Activated CD4-positive, CD25-positive, alpha-beta regulatory T cell treated with anti-CD3 and anti-CD28 coated beads, Interleukin-2, amount 50 U/mL, for 16 hours (primary cell): Measurements from ENCODE around the gene ZMIZ1.

ENCODE experiments used
- DNase-seq: peaks from one replicate; pipeline ENCODE4 v3.0.0-alpha.2; 2020; ENCODE audit warnings: low read depth, low spot score

Gene ZMIZ1

DNA sequence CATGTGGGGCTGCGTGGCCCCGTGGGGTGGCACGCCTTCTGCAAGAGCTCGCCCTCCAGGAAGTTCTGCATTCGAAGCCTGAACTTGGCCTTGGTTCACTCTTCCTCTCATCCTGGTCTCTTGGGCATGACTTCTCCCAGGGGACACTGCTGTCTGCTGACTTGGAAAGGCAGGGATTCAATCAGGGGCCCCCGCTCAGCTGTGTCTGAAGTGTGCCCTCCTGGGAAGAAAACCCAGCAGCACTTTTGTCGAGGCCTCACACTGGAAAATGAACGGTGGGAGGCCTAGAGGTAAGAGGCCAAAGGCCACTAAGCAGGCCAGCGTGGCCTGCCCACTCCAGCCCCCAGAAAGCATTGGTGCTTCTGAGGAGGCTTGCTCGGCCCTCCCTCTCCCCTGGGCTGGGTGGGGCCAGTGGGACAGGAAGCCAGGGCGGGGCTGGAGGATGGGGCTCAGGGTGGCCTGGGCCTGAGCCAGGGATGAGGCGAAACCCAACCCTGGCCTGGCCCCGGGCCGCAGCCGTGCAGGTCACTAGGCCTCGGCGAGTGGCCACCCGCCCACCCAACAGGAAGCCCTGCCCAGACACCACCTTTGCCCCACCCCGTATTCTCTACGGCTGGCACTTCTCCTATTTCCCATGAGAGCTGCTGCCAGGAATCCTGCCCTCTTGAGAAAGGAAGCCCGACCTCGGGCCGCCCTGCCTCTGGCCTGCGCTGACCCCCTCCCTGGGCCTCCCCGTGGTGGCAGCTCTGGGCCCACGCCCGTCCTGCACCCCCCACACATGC lies 81.1 kb downstream of the ZMIZ1 start:
- DNase-seq = no peak

DNA sequence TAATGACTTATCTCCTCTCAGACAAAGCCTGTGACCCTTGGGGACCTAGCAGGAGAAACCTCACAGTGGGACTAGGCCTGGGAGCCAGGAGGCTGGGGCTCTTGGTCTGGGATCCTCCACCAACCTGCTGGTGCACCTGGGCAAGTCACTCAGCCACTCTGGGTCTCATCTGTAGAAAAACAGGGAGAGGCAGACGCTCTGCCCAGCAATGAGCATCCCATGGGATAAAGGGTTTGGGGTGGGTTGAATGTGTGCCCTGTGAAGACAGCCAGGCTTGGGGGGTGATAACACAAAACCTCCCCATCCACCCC lies 81.6 kb downstream of the ZMIZ1 start:
- DNase-seq = no peak

DNA sequence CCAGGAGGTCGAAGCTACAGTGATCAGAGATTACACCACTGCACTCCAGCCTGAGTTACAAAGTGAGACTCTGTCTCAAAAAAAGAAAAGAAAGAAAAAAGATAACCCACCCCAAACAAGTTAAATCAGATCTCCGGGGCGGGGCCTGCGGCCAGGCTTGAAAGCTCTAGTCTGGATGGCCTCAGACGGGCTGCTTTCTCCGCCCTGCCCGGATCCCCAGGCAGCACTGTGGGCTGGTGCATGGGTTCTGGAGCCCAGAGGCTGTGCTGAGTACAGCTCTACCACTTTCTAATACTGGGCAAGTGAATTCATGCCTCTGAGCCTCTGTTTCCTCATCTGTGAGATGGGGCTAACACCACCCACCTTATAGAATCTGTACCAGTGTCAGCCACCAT lies 83.7 kb downstream of the ZMIZ1 start:
- DNase-seq = no peak

DNA sequence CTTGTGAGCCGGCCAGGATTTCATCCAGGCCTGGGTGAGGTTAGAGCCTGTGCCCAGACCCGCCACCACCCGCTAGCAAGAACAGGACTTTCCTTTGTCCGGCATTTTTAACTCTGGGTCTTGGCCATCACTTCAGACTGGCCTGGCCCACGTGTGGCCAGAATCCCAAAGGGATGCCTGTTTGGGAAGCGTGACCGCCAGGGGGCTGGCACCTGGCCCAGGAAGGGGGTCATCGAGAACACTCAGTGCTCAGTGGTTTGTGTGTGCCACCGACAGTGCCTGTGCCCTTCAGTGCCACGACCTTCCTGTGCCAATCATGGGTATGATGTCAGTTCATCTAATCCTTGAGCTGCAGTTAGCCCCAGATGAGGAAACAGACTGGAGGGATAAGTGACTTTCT lies 85.0 kb downstream of the ZMIZ1 start:
- no peak for DNase-seq

DNA sequence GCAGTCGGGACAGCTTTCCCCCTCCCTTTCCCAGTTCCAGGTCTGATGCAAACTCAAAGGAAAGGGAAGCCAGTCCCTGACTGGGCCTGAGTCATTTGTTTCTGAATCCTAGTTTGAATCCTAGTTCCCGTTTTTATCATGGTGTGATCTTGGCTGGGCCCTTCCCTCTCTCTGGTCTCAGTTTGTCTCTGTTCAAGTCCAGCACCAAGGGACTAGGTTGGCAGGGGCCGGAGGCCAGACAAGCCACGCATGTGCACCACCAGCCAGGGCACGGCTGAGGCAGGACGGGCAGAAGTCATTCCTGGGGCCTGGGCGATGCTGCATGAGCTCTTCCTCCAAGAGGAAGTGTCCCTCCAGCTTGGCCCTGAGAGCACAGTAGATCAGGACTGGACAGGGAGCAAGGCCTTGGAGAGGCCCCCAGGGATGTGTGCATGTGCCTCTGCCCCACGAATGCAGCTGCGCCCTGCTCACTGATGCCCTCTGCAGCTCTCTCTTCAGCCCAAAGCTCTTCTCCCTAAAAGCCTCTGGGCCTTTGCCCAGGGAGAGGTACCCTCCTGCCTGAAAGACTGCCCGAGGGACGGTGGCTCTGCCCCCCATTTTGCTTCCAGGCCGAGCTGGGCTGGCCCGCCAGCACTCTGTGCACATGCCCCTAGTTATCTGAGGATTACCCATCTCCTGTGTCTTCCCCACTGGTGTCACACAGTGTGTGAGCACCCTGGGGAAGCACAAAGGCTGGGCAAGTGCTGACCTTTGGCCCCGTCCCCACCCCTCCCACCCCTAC lies 86.7 kb downstream of the ZMIZ1 start:
- no peak for DNase-seq

DNA sequence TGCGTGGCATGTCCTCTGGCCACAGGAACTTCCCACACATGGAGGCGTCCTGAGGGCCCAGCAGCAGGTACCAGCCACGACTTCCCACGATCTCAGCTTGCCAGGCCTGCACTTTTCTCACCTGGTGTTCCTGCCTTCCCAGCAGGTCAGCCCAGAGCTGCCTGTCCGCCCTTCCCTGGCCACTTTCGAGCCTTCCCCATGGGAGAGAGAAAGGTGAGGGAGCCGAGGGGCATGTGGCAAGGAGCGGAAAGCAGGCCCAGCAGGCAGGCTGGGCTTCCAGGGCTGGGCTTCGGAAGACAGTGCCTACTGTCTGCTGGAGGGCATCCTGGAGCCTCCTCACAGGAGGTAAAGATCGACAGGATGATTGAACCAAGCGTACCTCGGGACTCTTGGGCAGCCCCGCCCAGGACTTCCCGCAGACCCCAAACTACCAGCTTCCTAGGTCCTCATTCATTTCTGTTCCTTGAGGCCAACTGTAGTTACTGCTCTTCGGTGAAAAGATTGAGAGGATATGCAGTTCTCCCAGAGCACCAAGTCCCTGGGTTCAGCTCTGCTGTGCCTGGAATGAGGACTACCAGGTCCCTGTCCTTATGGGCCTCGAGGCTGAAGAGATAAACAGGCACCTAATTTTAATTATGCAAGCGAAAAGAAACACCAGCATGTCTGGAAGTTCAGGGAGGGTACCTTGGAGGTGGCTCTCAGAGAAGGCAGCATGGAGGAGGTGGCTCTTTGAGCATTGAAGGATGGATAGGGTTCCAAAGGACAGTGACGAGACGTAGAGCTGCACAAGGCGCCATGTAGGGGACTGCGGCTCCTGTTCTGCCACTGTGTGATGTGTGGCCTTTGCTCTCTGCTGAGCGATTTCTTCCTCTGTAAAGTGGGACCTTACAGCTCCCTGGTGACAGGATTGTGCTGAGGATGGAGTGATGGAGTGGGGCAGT lies 87.8 kb downstream of the ZMIZ1 start:
- no peak for DNase-seq

DNA sequence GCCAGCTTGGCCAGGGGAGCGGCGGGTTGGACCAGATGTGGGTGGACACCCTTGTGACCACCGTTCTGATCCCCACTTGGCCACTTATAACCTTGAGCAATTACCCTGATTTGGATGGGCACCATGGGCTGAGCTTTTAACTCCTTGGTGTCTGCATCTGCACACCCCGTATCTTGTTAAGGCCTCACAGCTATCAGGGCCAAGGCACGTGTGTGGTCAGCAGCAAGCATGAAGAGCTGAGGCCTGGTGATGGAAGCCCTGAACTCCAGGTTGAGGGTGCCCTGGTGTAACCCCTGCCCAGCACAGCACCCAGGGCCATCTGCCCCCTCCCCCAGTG lies 89.2 kb downstream of the ZMIZ1 start:
- DNase-seq = no peak

DNA sequence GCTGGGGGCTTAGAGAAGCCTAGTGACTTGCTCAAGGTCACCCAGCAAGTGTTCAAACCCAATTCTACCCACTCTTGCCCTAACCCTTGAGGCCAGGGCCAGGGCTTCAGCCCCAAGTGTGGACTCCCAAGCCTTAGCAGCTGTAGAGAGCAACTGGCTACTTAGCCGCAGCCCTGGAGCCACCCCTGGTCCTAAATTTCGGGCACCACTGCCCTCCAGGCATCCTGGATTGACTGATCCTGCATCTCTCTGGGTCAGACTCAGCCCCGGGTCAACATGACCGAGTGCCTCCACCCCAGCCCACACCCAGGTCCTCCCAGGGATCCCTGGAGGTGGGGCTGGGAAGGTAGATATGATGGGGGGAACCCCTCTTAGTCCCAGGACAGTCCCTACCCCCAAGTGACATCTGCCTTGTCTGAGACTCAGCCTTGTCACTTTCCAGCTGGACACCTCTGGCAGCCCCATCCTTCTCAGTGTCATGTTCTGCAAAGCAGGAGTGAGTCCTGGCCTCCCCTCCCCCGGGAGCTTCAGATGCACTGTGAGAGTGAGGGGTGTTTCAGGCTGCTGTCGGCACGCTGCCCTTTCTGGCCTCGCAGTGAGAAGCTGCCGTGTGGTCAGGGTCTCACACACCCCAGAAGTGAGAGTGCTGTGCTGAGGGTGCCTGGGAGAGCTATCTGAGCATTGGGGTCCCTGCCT lies 89.8 kb downstream of the ZMIZ1 start:
- no peak for DNase-seq

DNA sequence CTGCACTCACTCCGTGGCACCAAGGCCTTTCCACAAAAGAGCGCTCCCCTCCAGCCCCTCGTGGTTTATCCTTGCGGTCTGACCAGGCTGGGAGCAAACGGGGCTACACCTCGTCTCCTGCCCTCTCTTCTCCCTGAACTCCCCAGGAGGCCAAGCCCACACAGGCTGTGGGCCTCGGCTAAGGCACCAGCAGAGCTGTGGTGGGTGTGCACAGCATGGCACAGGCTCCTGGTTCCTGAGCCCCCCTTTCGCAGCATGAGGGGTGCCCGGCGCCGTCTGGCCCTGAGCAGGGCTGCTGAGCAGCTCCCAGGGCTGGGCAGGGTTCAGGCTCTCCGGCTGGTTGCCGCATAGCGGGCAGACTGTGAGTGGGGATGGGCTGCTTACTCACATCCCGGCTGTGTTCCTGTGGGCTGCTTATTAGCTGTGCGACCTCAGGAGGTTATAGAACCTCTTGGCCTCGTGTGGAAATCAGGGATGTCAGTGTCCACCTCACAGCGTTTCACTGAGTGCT lies 90.4 kb downstream of the ZMIZ1 start:
- no peak for DNase-seq

DNA sequence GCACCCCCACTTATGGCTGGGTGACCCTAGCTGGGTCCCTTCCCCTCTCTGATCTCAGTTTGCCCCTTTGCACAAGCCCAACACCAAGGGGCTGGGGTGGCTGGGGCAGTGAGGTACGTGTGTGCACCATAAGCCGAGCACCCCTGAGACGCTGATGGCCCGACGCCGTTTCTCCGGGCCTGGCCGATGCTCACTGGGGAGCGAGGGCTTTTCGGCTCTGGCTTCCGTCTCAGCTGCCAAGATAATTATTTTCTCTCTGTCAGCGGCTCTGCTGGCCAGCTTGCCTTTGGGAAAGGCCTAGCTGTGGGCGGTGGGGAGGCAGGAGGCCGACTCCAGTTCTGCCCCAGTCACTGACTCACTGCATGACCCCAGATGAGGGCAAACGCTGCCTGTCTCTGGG lies 91.0 kb downstream of the ZMIZ1 start:
- no peak for DNase-seq

DNA sequence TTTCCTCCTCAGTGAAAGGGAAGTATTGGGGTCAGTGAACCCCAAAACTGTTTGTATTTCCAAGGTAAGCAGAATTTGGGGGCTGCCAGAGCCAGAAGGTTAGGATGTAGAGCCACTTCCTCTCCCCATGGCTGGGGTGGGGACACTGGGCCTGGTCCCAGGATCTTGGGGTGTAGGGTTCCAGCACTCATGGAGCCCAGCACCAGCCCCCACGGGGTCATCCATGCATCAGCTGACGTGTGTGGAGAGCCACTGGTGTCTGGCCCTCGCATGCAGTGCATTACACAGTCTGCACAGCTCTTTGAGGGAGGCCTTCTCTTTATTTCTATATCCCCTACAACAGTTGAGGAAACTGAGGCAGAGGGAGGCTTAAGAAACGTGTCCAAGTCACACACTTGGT lies 91.4 kb downstream of the ZMIZ1 start:
- DNase-seq = no peak

DNA sequence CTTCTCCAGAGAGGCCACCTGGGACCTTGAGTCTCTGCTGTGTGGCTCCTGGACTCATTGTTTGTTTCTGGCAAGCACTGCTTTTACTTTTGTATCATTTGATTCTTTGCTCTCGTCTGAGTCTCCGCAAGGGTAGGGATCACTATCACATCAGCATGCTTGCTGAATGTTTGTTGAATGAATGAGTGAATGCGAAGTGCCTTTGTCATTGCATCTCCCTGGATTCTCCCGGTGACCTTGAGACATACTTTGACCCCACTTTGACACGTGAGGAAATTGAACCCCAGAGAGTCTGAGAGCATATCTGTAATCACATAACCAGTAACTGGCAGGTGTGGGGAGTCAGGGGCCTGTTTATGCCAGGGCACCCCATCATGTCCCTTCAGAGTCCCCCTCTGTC lies 92.8 kb downstream of the ZMIZ1 start:
- no peak for DNase-seq

DNA sequence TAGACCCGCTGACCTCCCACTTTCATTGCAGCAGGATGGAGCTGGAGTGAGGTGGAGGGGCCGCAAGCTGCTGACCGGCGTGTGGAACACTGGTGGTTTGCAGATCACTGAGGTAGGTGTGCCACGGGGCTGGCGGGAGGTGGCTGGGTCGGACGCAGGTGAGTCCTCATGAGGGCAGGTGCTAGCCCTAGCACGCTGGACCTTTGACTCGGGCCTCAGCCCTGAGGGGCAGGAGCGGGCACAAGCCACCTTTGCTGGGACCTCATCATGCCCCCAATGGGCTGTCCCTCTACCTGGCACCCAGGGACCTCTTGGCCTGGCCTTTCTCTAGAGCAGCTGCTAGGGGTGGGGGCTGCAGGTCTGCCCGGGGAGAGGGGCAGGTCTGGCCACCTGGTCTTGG lies 93.3 kb downstream of the ZMIZ1 start:
- no peak for DNase-seq

DNA sequence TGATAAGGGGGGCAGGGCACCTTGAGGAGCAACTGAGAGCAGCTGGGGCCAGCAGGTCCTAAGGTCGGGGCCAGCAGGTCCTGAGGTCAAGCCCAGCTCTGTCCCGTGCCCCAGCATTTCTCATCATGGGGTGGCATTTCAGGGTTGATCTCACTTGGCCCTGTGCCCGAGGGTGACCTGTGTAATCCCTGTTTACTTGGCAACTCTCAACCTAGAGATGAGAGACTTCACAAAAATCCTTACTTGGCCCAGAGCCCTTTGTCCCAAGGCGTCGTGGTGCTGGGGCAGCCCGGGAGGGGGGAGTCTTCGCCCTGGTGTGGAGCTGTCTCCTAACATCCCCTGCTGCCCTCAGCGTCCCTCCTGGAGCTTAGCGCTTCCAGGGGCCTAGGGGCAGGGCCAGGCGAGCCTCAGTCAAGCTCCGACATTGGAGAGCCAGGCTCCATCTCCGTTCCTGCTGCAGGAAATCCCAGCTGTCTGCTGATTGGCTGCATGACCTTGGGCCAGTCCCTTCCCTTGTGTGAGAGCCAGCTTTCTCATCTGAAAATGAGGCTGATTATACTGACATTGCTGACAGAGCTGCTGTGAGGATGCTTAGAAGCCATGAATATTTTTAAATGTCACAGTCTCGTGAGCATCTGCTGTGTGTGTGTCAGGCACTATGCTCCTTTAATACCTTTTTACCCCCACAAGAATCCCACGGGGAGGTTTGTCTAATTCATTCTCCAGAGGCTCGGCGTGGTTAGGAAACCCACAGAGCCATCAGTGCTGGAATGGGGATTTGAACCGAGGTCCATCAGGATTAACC lies 94.3 kb downstream of the ZMIZ1 start:
- no peak for DNase-seq

DNA sequence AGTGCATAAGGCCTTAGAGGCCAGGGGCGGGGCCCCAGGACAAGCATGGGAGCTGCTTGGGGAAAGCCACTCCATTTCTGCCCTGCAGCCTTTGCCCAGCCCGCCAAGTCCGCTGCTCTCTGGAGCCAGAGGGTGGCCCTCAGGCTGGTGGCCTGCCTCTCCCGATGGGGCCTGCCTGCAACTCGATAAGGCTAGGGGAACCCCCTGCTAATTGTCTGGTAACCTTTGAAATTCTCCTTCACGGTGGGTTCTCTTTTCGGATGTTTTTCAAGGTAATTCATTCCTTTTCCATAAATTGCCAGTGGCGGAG lies 94.9 kb downstream of the ZMIZ1 start:
- DNase-seq = no peak

DNA sequence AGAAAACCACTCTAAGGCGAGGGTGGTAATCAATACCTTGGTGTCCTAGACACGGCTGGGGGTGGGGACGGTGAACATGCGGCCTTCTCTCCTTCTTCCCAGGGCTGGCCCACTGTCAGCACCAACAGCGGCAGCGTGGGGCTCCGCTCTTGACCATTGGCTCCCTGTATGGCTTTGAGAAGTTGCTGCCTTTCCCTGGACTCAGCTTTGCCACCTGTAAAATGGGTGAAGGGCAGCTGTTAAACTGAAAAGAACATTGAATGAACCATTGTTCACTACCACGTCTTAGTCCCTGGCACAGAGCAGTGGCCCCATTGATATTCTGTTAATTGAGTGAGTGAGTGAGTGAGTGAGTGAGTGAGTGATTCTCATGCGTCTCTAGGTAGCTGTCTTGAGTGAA lies 95.3 kb downstream of the ZMIZ1 start:
- DNase-seq = no peak

DNA sequence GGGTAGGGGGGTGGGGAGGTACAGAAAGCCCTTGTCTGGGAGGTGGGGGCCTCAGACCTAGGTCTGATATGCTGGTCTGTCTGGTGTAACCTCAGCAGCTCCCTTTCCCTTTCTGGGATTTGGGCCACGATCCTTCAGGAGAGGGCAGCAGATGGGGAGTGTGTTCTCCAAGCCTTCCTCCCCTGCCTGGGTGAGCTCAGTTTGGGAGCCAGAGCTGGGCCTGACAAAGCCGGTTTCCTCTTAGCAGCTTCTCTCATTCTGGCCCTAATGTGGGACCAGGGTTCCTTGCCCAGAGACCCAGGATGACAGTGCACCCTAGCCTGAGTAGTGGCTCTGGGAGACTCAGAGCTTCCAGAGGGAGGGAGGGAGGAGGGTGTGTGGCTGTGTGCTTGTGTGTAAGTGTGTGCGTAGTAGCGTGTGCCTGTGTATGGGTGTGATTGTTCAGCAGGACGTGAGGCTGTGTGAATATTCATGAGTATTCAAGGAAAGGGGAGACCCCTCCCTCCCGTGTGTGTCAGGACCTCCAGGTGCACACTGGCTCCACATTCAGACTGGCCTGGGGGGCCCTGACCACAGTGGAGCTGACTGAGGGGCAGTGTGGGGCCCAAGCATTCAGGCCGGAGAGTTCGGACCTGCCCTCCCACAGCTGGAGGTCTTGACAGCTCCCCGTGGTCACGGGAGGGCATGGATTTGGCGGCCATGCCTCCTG lies 96.5 kb downstream of the ZMIZ1 start:
- DNase-seq = no peak

DNA sequence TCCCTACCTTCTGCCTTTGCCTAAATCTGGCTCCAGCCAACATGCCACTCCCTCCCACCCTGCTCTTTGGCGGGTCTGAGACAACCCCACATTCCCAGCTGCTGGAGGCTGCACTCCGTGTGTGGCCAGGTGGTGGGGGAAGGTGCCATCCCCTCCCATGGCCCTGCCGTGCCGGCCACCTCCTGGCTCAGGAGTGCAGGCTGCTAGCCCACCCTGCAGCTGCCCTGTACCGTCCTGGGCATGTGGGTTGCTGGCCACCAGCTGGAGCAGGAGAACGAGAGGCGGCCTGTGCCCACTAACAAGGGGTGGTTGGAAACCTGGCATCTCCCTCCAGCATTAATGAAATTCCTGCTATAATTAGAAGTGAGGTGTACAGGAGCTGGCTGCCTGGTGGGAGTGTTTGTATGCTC lies 97.6 kb downstream of the ZMIZ1 start:
- DNase-seq = no peak

DNA sequence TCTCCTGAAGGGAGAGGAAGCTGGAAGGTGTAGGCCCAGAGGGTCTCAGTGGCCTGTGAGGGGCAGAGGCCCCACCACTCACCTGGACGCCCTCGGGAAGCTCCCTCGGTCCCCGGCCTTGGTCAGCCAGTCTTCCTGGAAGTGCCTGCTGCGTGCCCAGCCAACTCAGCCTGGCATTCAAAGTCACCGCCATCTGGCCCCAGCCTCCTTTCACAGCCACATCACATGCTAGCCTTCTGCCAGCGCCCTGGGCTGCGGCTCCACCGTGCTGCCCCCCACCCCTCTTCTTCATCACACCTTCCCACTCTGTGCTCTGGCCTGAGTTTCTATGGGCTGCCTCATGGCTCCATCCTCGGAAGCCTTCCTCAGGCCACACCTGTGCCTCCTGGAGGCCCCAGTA lies 98.0 kb downstream of the ZMIZ1 start:
- DNase-seq = no peak

DNA sequence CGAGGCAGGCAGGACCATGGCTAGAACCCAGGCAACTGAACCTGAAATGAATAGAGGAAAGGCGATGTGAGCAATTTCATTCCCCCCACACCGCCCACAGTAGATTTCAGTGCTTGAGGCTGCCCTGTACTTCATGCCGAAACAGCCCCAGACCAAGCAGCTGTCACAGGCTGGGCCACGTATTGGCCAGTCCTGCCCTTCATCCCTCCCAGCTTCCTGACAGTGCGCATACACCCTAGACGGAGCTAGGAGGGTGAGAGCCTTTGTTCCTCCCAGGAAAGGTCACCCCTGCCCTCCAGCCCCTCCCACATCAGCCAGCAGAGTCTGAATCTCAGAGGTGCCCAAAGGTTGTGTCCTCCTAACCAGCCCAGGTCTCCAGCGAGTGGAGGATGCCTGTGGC lies 98.8 kb downstream of the ZMIZ1 start:
- DNase-seq = no peak
